ENCODE results near the gene CTNNA2.

Gene CTNNA2

DNA sequence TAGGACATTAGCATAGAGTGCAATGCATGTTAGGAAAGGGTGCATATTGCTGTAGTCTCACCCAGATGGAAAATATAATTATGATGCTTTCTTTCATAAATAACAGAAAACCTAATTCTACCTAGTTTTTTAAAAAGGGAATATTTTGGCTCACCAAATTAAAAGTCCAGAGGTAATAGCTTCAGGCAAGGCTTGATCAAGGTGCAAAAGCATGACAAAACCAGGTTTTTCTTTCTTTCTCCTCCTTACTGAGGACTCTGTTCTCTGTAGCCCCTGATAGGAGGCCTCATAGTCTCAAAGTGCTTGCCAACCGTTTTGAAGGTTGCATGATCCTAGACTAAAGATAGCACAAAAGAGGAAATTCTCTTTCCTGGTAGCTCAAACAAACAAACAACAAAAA lies 349.9 kb downstream of the CTNNA2 start:
- DNase-seq: no peak

DNA sequence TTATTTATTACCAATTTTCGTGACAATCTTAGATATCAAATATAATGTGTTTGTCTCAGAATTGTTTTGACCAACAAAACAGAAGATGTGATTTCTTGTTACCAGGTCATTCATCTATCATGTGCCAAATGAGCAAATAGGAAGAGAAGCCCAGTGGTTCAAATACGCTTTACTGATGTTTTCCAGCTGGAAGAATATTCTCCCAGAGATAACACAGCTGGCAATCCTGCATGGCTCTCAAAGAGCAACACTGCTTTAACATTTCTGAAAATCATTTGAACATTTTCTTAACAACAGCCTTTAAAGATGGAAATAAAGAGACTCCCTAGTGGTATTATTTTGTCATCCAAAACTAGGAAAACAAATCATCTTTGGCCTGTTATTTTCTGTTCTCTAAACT lies 359.8 kb downstream of the CTNNA2 start:
- DNase-seq: no peak

DNA sequence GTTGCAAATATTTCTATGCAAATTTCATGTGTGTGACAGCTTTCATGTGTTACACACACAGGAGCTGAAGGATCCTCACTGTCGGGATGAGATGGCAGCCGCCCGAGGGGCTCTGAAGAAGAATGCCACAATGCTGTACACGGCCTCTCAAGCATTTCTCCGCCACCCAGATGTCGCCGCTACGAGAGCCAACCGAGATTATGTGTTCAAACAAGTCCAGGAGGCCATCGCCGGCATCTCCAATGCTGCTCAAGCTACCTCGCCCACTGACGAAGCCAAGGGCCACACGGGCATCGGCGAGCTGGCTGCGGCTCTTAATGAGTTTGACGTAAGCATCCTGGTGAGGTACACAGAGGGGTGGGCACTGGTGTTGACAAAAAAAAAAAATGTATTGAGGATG lies 361.2 kb downstream of the CTNNA2 start:
- DNase-seq: no peak

- no peak for DNase-seq
Observed at GRCh38 chr2:79876430-79876829, 363.6 kb downstream of the CTNNA2 start.

GRCh38 chr2:79882548-79882947 lies 369.7 kb downstream of the CTNNA2 start:
- no peak for DNase-seq

- DNase-seq: peak; percentile 5
Observed at GRCh38 chr2:79887747-79888374, 375.0 kb downstream of the CTNNA2 start.

- DNase-seq: no peak
Observed at GRCh38 chr2:79892123-79892522, 379.3 kb downstream of the CTNNA2 start.

- no peak for DNase-seq
Observed at GRCh38 chr2:79899196-79899595, 386.3 kb downstream of the CTNNA2 start.

- no peak for DNase-seq
Observed at GRCh38 chr2:79901161-79901560, 388.3 kb downstream of the CTNNA2 start.

DNA sequence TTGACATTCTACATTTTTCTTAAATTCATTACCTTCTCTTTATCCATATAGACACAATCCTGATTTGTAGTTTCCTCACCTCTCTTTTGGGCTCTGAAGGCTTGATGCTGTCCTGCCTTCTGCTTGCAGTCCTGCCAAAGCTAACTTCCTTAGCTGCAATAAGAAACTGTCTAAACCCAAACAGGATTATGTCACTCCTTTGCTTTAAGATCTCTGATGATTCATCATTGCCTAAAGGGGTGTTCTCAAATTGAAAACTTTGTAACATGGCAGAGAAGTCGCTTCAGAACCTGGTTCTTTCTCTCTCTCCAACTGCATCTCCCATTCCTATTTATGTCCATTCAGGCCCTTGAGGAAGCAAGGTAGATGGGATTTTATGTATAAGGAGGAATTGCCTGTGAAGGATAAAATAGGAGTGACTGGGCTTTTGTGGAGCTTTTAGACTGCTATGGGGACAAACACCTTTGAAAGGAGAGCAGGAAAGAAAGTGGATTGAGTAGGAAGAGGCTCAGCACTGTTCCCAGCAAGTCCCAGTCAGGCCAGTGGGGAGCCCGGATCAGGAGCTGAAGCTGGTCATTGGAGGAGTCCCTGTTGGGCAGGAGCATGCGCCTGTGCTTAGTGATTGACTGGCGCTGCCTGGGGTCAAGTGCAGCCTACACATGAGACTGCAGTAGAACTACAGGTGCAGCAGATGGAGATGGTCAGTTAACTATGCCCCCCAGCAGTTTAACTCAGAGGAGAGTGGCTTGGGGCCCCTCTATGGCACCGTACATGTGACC lies 390.6 kb downstream of the CTNNA2 start:
- no peak for DNase-seq

DNA sequence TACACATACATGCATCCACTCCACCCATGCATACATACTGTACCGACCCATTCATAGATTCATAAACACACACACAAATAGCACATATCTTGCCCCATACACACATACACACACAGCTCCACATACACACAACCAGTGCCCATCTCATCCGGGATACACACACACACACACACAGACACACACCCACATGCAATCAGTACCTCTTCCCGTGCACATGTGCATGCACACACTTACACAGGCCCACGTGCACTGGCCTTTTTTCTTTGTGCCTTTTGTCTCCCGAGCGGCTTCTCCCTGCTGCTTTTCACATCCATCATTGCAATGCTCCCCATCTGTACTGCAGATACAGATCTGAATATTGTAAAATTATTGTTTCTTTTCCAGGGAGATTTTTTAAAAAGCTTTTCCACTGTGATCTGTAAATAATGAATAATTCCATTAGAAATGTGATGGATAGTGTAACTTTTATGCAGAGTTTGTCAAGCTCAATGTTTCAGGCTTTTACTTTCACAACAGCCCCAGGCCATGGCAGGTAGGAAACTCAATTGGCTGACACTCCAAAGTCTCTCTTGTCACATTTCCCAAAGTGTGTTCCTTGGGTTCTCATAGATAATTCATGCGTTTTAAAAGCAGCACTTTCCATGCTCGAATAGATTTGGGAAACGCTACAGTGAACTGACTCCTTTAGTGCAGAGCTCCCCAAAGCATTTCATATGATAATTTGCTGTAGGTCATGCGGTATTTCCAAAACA lies 393.5 kb downstream of the CTNNA2 start:
- DNase-seq: no peak

- no peak for DNase-seq
Observed at GRCh38 chr2:79909521-79909920, 396.7 kb downstream of the CTNNA2 start.

- DNase-seq: no peak
Observed at GRCh38 chr2:79910643-79911042, 397.8 kb downstream of the CTNNA2 start.

DNA sequence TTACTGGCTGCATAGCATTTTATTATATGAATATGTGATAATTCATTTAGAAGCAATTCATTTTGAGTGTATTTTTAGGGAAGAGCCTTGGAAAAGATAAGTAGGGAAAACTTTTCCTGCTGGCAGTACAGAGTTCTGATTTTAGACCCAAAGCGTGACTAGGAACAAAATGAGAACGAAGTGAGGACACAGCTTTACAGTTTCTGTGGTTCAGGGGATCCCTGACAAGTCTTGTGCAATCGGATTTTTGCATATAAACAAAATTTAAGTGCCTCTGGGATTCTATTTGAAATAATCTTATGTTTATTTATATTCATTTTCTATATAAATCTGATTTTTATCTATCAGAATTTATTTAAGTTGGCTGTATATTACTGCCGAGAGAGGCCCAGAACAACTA lies 402.6 kb downstream of the CTNNA2 start:
- DNase-seq: no peak

DNA sequence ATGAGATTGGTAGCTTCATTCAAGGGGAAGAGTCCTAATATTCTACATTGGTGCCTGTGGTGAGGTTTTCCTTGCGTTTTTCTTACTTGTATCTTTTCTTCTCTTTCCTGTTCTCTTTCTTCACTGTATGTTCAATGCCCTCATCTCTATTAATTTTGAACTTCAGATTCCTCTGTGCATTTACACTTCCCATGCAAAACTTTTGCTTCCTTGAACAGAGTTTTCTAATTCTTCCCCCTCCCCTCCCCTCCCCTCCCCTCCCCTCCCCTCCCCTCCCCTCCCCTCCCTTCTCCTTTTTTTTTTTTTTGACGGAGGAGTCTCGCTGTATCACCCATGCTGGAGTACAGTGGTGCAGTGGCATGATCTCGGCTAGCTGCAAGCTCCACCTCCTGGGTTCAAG lies 403.4 kb downstream of the CTNNA2 start:
- no peak for DNase-seq

- DNase-seq: no peak
Observed at GRCh38 chr2:79920512-79921076, 407.7 kb downstream of the CTNNA2 start.

DNA sequence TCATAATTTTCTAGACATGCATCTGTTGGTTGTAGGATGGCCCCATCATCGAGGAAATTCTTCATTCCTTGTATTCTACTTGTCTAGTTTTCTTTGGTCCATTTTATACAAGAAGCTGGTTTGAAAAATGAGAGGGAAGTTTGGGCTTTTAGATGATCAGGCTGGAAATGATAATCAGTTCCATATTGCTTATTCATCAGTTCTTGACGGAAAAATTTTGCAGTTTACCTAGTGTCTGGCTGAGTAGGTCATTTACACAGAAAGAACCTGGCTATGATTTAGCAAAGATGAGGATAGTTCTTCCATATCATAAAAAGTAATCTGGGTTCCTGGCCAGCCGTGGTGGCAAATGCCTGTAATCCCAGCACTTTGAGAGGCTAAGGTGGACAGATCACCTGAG lies 416.8 kb downstream of the CTNNA2 start:
- DNase-seq: no peak

- DNase-seq: no peak
Observed at GRCh38 chr2:79935046-79935732, 422.3 kb downstream of the CTNNA2 start.

DNA sequence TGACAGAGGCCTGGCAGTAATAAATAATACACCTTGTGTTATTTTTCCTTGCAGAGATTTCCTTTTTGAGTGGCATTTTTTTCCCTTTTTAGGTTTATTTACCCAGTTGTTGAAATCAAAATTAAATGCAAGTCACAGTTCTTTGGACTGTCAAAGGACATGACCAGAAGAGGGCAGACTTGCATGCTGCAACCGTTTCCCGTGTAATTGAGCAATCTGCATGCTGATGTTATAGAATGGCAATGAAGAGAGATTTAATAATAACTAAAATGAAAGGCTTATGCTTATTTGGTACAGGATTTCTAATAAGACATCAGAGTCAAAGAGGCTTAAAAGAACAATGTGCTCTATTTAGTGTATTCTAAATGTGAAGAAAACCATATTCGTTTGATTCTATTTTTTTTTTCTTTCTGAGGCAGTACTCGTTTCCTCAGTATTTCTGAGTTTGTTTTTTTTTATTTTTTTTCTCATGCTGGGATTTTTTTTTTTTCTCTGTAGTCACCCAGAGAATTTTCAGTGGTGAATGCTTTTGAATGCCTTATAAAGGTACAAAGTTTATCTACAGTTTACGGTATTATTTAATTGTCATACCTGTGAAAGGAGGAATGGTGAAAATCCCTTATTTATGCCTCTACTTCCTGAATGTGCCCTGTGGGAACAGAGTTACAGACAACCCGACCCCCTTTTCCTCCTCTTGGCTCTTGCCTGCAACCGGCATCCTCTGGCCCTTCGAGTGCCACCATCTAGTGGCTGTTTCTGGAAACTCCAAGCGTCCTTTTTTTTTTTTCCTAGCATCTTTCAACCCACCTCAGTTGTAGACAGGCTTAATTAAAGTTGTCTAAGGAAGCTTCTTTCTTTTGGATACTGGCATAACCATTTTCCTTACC lies 423.2 kb downstream of the CTNNA2 start:
- DNase-seq: peak; percentile 1

DNA sequence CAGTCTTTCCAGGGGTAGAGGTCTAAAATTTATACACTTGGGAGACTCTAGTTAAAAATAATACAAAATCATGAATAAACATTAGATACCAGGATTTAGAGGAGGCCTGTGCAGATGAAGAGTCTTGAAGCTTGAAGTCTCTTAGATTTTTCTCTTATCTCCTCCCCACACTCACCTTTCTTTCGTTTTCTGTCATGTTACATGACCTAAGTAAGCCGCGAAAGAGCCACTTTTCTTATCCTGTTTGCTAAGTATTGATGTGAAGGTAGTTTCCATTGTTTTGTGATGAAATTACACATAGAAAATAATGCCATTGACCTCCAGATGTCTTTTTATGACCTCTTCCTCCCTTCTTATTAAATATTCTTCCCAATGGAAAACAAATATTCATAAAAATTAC lies 423.9 kb downstream of the CTNNA2 start:
- no peak for DNase-seq

DNA sequence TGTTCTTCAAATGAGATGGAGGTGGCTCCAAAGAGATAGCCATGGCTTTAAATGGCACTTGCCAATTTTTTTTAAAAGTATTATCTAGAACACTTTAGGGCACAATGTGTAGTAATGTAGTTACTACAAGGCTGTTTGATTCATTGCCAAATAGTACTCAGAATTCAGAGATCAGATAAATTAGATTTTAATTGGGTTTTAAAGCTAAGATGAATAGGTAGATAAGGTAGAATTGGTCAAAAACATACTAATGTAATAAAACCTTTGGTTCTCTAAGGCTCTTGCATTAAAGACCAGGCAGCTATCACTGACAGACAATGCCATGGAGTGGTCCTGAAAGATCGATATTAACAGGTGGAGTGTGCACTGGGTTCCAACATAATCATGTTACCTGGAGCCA lies 425.8 kb downstream of the CTNNA2 start:
- DNase-seq: no peak

DNA sequence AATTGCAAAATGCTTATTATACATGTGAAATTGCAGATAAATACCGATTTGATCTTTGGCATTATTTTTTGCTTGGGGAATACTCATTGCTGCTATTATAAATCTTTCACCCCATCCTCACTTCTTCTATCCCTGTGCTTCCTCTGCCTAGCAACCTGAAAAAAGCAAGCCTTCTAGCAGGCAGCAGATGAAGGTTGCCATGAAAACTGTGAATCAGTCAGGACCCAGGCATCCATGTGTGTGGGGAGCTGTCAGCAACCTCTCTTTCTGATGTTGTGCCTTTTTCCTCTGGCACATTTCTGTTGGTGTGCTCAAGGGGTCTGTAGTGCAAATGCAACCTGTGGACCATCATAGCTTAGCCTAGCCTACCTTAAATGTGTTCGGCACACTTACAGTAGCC lies 427.5 kb downstream of the CTNNA2 start:
- no peak for DNase-seq

Measured in NCI-H2029 treated with DMSO at 0.1 percent for 48 hours (cell line).